GM12864 (cell line): ENCODE measurements around the gene TGFB2.

Source experiments
- DNase-seq: peaks from one replicate; pipeline ENCODE4 v3.0.0-alpha.2; 2011; ENCODE audit warnings: low read depth
- H3K4me3 ChIP-seq: 2 replicates; pipeline ENCODE4 v1.5.1; 2011; ENCODE audit warnings: mild to moderate bottlenecking, low read depth, low read length, control low read depth
- CTCF ChIP-seq: IDR thresholded peaks from 2 replicates; pipeline ENCODE4 v1.5.1; 2011; ENCODE audit warnings: low read depth, mild to moderate bottlenecking, moderate library complexity, low read length, control low read depth, inconsistent platforms; ENCODE audit errors: missing control alignments

Gene TGFB2

GRCh38 chr1:218475275-218475674 is 130.1 kb downstream of the TGFB2 start:
- DNase-seq = no peak
- no peak for TF ChIP-seq CTCF
- H3K4me3 ChIP-seq = no peak overlapping the region

DNA sequence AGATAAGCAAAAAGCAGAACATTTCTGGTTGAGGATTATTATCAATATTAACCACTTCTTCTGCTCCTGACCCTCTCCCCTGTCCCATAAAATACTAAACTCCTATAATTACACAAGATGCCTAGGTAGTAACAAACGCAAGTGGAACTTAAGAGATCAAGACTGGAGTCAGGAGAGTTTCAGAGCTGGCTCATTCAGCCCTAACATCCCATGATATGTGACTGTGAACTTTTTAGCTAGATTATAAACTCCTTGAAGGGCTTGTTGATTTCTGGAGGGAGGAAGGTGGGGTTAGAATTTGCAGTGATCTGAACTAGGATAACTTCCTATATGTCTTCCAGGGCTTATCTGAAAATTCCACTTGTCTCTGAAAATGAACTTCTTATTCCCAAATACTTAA is 130.6 kb downstream of the TGFB2 start:
- no peak for DNase-seq
- H3K4me3 ChIP-seq = no peak overlapping the region
- TF ChIP-seq CTCF = no peak

DNA sequence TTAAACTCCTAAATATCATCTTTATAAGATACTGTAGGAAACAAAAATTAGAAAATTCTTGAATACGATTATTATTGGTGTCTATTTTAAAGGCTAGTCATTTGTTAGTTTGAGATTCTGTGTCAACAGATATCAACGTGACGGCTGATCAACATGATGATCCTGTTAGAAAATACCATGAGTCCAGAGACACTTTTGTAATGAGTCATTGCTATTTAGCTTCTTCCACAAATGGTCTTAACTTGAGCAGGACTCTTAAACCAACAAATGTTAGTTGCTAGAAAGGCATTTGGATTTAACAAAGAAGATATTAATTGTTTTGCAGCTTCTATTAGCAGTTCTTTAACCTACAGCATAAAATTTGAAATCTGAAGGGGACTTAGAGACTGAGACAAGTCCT is 131.2 kb downstream of the TGFB2 start:
- H3K4me3 ChIP-seq = no peak overlapping the region
- no peak for DNase-seq
- TF ChIP-seq CTCF = no peak

- no peak overlapping the region for H3K4me3 ChIP-seq
- no peak for DNase-seq
- TF ChIP-seq CTCF = no peak
Measured at GRCh38 chr1:218478336-218478735, 133.2 kb downstream of the TGFB2 start.

- no peak for TF ChIP-seq CTCF
- DNase-seq = no peak
Measured at GRCh38 chr1:218479436-218480115, 134.4 kb downstream of the TGFB2 start.

GRCh38 chr1:218480137-218480536 is 135.0 kb downstream of the TGFB2 start:
- no peak for DNase-seq
- H3K4me3 ChIP-seq = no peak overlapping the region
- TF ChIP-seq CTCF = no peak

More at GRCh38 chr1:218479436-218480115, 134.4 kb downstream of the TGFB2 start:
- H3K4me3 ChIP-seq = no peak overlapping the region

DNA sequence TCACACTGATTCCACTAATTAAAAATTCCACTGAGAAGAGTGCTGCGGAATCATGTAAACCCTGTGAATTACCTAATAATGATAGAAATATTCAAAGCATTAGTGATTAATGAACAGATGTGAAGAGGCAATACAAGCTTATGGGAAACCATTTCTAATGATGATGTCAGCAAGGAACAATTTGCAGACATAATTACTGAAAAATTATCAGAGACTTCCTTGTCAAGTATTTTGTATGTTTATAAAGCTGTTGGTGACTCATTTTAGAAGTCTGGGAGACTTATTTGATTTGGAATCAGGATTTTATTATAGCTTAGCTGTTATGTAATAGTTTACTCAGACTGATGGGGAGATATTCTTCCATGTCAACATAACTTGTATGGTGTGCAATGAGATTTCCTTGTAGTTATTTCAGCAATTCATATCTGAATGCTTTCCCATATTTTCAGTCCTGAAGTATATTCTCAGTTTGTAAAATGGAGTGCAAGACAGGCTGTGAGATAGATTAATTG is 135.5 kb downstream of the TGFB2 start:
- no peak for TF ChIP-seq CTCF
- H3K4me3 ChIP-seq = no peak overlapping the region
- DNase-seq = no peak
